ENCODE measurements around the gene SPR.

SPR gene

DNA sequence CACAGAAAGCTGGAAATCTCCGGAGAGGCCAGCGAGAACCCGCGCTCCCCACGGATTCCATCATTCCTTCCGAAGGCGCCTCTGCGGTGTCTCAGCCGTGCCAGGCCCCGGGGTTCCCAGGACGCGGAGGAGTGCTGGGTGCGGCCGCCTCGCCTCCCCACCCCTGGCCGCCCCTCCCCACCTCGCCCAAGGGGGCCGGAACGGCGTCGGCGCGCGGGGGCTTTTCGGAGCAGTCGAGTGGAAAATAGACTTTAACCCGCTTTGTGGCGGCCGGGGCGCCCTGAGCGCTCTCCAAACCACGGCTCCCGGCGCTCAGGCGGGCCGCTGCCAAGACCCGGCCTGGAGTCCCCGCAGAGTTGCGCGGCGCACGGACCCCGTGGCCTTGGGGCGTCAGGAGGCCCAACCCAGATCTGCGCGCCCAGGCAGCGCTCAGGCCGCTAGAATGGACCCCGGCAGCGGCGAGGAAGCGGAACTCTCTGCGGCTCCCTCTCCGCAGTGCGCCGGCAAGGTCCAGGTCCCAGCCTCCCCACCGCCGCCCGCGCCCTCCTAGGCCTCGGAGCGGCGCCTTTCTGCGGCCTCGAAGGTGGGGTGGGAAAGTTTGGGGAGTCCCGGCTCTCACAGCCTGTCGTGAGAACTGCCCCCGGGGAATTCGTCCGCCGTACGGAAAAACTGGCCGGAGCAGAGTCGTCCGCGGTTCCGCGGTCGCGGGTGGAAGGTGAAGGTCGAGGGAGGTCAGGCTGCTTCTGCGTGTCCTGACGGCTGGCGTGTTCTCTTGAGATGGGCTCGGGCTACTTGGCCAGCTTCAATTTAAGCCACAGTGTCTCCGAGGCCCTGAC lies 28.9 kb downstream of the SPR start:
- H3K4me3 ChIP-seq (ENCODE audit: low read depth, low read length) = no peak overlapping the region
- DNase-seq (ENCODE audit: low read depth, low spot score) = no peak
- no peak for TF ChIP-seq CTCF (IDR thresholded peaks at IDR 0.05; ENCODE audit: insufficient read depth, low read length, missing control alignments)
- ChIA-PET CTCF (interaction anchor here (1.0 to 6.1 kb wide), 4 partner anchors 10 to 58 kb away, joined by 3 to 48 read pairs (median 4); no protein-coding TSS in a partner anchor), POLR2A (no interaction called here)

- POLR2A ChIA-PET = no interaction called here
- H3K4me3 ChIP-seq (ENCODE audit: low read depth, low read length) = no peak overlapping the region
- CTCF ChIA-PET = interaction anchor here (1.0 to 6.1 kb wide), 4 partner anchors 23 to 240 kb away, joined by 3 to 48 read pairs (median 6); no protein-coding TSS in a partner anchor
- TF ChIP-seq CTCF (IDR thresholded peaks at IDR 0.05; ENCODE audit: insufficient read depth, low read length, missing control alignments) = no peak
- DNase-seq (ENCODE audit: low read depth, low spot score) = no peak
Observed at GRCh38 chr2:72916743-72917137, 29.5 kb downstream of the SPR start.

GRCh38 chr2:72917138-72917876 lies 30.1 kb downstream of the SPR start, which contains the start of gene EMX1:
Gene EMX1 (plus strand): TSS chr2:72917519. CDS start chr2:72917853, 334 bp downstream.
- DNase-seq (ENCODE audit: low read depth, low spot score) = no peak
- no peak within 1 kb of the TSS for H3K4me3 ChIP-seq (ENCODE audit: low read depth, low read length)

GRCh38 chr2:72917877-72918553 lies 30.8 kb downstream of the SPR start:
- TF ChIP-seq CTCF (IDR thresholded peaks at IDR 0.05; ENCODE audit: insufficient read depth, low read length, missing control alignments) = no peak
- no peak overlapping the region for H3K4me3 ChIP-seq (ENCODE audit: low read depth, low read length)
- POLR2A ChIA-PET = no interaction called here
- CTCF ChIA-PET = interaction anchor here (1.2 to 6.1 kb wide), 3 partner anchors 24 to 238 kb away, joined by 5 to 48 read pairs (median 6); no protein-coding TSS in a partner anchor
- no peak for DNase-seq (ENCODE audit: low read depth, low spot score)

More at GRCh38 chr2:72917138-72917876, 30.1 kb downstream of the SPR start, which contains the start of gene EMX1:
- TF ChIP-seq CTCF (IDR thresholded peaks at IDR 0.05; ENCODE audit: insufficient read depth, low read length, missing control alignments) = no peak
- CTCF ChIA-PET = interaction anchor here (1.0 to 6.1 kb wide), 4 partner anchors 23 to 239 kb away, joined by 3 to 48 read pairs (median 6); no protein-coding TSS in a partner anchor
- POLR2A ChIA-PET = no interaction called here

DNA sequence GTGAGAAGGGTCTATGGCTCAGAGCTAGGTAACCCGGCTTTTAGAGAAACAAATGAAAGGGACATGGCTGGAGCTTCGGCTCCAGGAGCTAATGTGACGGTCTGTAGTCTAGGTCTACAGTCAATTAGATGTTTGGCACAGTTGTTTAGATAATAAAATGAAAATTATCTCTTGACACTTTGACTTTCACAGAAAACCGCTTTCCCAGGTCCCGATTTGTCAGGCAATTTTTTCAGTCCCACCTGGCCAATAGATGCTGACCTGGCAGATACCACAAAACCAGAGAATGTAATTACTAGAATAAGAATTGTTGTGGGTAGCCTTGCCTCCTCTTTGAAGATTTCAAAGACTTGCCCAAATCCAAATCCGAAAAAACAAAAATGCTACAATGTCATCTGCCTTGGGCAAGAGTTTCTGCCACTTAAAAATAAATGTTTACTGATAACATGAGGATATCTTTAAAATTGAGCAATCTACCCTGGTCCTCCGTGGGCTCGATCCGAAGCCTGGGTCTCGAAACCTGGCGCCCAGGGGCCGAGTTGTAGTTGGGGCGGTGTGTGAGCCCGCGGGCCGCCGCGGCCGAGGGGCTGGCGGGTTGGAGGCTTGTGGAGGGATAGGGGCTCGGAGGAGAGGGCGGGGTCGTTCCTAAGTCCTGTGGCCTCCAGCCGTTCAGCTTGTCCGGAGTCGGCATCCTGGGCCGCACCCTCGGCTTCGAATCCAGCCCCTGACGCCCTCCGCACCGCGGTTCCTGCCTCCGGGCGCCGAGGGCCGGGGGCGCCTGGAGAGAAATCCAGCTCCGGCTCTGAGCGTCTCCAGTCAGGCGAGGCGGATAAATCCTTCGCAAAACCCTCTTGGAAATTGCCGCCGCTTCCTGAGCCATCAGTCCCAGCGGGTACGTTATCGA lies 32.5 kb downstream of the SPR start:
- H3K4me3 ChIP-seq (ENCODE audit: low read depth, low read length) = no peak overlapping the region
- no peak for DNase-seq (ENCODE audit: low read depth, low spot score)
- CTCF ChIA-PET = interaction anchor here (1.8 kb wide), 1 partner anchor 26 kb away, joined by 7 read pairs; no protein-coding TSS in a partner anchor
- POLR2A ChIA-PET = no interaction called here
- no peak for TF ChIP-seq CTCF (IDR thresholded peaks at IDR 0.05; ENCODE audit: insufficient read depth, low read length, missing control alignments)

Measured in AG04449 (cell line).